GM21528 (cell line): ENCODE measurements around the gene RASGRP3.
A peak's percentile ranks its signal among the peaks of the same experiment; 100 is the strongest.
"Not testable (repeated sequence)": the region's sequence is repeated elsewhere in the genome, so short reads cannot be mapped to it uniquely, and the experiment has no call there.

Experiments used
- ATAC-seq: cut with Tn5 transposase; IDR thresholded peaks from one replicate; pipeline ENCODE4 v1.9.1; 2021; ENCODE audit warnings: mild to moderate bottlenecking, moderate library complexity; ENCODE audit not compliant: unreplicated experiment, low FRiP score

The RASGRP3 gene, protein sequence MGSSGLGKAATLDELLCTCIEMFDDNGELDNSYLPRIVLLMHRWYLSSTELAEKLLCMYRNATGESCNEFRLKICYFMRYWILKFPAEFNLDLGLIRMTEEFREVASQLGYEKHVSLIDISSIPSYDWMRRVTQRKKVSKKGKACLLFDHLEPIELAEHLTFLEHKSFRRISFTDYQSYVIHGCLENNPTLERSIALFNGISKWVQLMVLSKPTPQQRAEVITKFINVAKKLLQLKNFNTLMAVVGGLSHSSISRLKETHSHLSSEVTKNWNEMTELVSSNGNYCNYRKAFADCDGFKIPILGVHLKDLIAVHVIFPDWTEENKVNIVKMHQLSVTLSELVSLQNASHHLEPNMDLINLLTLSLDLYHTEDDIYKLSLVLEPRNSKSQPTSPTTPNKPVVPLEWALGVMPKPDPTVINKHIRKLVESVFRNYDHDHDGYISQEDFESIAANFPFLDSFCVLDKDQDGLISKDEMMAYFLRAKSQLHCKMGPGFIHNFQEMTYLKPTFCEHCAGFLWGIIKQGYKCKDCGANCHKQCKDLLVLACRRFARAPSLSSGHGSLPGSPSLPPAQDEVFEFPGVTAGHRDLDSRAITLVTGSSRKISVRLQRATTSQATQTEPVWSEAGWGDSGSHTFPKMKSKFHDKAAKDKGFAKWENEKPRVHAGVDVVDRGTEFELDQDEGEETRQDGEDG

GRCh38 chr2:33476131-33476792 lies at the start of gene RASGRP3:
Gene RASGRP3, plus strand, starts transcription at chr2:33476649. Its CDS starts 38,488 bp downstream, at chr2:33515137.
- ATAC-seq: peak; percentile 61

- no peak for ATAC-seq
These were observed 49.7 kb upstream of the RASGRP3 start for GRCh38 chr2:33426666-33427231.

DNA sequence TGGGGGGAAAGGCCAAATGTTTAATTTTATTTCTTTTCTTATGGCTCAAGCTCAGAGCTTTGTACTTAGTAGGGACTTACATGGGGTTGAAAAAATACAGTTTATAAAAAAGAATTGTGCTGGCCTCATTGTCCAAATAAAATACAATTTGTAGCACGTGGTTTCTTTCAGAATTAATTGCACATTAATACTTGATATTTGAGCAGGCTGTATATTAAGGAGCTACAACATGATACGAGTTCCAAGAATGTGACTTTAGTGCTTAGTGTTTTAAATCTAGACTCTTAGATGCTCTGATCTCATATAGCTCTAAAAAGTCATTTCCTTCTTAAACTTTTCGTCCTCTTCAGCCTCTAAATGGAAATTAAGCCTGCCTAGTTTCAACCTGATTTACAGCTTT lies 46.4 kb upstream of the RASGRP3 start:
- no peak for ATAC-seq

DNA sequence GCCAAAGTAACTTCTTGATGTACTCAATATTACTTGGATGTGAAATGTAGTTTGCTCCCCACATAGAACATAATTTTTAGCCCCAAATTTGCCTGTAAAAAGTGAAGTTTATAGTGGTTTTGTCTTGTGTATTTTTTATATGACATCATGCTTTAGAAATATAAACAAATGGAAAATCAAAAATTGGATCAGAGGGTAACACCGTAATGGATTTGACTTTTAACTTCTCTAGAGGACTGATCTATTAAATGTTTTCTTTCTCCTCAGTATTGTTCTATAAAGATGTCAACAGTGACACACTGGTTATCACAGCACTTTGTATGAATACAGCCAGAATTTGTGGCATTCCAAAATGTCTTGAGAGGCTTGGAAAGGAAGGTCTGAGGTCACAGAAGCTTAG lies 45.6 kb upstream of the RASGRP3 start:
- ATAC-seq: no peak

- ATAC-seq: no peak
These were observed 43.6 kb upstream of the RASGRP3 start for GRCh38 chr2:33432871-33433270.

DNA sequence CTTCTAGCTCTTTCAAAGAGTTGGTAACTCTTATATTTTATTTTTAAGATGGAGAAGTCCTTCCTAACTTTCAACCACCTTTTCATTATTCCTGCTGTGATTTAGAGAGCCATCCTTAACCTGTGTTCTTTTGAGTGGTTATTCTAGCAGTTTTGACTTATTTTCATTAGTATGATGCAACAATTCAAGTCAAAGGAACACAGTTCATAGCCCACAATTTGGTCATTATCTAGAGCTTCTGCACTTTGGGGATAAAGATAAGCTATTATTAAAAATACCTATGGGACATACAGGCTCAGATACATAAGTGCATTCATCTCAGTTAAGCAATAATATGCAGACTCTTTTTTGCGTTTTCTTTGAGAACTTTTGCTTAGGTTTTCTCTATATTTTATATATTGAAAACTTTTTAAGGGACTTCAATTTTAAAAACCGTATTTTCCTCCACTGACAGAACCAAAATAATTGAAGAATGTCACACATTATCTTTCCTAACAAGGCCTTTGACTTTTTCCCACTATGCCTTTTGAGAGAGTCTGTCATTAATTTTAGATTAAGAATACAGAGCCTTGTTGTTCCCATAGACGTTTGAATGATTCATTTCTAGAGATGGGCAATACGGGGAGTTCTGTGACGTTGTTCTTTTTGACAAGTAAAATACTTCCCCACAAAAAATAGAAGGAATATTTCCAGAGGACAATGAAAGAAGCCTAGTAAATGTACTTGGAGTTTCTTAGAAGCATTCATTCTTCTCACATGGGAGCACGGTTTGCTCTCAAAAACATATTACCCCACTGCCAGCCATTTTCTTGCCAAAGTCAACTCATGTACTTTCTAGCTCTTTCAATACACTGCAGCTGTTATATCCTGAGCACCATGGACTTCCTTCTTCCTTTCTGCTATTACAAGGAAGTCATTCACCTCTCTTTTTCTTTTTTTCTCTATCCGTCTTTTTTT lies 42.9 kb upstream of the RASGRP3 start:
- no peak for ATAC-seq

DNA sequence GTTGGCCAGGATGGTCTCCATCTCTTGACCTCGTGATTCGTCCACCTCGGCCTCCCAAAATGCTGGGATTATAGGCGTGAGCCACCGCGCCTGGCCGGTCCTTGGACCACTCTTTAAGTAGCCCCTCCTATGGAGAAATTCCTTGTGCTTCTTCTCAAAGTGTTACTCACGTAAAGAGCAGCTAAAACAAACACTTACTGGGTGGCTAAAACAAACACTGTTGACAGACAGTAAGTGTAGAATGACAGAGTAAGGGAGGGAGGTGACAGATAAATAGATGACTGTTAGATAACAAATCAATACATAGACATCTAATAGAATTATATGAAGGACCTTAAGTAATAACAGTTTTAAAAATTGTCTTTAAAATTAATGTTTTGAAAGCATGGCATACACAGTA lies 40.9 kb upstream of the RASGRP3 start:
- no peak for ATAC-seq

- ATAC-seq: no peak
These were observed 40.4 kb upstream of the RASGRP3 start for GRCh38 chr2:33436083-33436482.

- no peak for ATAC-seq
These were observed 39.2 kb upstream of the RASGRP3 start for GRCh38 chr2:33437297-33437696.

DNA sequence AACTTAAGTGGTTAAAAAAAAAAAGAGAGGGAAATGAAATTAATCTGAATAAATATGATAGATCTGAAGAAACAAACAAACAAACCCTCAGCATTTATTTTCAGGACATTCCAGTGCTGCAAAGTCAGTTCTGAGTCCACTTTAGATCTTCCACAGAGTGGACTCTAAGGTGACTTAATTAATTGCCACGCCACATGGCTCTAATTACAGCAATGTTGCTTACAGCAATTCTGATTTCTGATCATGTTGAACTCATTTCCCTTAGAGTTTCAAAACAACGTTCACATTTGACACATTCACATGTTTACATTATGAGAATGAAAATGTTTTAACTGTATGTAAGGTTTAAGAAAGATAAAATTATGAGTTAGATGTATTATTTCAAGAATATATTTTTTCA lies 38.6 kb upstream of the RASGRP3 start:
- no peak for ATAC-seq

DNA sequence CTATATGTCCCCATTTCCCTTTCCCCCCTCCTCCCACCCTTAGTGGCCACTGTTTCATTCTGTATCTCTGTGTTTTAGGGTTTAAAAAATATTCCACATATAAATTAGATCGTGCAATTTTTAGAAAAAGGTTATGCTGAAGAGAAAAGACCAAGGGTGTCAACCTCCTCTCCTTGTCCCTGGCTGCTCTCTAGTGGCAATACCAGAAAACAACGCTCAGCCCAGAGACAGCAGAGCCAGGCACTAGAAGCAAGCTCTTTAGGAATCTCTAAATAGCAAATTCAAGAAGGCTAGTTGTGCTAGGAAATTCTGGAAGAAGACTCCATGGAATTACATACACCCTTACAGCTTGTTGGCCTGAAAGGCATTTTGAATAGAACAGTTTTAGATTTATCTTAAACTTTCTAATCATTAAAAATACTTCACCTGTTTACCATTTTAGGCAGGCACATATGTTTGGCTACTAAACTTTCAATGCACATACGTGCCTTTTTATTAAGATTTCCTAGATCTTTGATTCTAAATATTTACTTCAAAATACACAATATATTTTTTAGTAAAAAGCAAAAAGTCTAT lies 35.1 kb upstream of the RASGRP3 start:
- peak; percentile 71 for ATAC-seq

- ATAC-seq: not testable (repeated sequence)
These were observed 34.4 kb upstream of the RASGRP3 start for GRCh38 chr2:33442052-33442451.

- ATAC-seq: no peak
These were observed 33.8 kb upstream of the RASGRP3 start for GRCh38 chr2:33442528-33443079.

DNA sequence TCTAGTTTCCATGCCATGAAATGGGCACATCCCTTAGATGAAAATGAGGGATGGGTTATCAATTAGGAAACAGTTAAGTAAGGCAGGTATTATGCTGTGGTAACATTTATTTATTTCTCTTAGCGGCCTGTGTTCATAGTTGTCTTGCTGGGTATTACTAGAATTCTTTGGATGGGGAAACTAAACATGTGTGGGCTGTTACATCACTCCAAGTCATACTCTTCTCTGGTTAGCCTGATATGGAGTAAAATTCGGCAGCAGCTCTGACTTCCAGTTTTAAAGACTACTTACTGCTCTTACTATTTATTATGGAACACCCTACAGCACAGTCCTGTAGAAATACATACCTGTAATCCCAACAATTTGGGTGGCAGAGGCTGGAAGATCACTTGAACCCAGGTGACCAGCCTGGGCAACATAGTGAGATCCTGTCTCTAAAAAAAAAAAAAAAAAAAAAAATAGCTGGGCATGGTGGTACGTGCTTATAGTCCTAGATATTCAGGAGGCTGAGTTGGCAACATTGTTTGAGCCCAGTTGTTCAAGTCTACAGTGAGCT lies 33.1 kb upstream of the RASGRP3 start:
- ATAC-seq: no peak

DNA sequence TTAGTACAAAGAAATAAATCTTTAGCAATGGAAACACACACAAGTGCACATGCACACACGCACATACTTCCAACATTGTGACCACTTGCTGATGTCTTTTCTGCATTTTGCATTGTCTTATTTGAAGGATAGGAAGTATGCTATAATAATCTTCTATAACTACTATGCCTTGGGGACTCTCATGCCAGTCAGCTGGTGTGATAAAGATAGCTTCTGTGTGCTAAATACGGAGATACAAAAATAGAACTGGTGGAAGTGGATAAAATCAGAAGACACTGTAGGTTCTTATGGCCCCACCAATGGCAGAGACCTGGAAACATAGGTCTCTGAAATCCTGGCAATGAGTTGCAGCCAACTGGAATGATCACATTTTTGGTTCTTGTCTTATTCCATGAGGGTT lies 31.5 kb upstream of the RASGRP3 start:
- no peak for ATAC-seq

DNA sequence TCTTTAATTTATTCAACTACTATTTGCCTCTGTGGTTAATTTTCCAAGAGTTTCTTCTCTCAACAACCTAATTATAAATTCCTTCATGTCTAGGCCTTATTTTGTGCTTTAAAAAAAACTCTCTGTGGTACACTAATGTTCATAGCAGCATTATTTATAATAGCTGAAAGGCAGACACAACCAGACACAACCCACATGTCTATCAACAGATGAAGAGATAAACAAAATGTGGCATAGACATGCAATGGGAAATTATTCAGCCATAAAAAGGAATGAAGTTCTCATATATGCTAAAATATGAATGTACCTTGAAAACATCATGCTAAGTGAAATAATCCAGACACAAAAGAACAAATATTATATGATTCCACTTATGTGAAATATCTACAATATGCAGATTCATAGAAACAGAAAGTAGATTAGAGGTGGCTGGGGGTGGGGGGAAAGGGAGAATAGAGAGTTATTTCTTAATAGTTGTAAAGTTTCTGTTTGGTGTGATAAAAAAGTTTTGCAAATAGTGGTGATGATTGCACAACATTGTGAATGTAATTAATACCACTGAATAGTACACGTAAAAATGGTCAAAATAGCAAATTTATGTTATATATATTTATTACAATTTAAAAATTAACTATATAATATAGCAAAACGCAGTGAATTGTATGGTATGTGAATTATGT lies 28.1 kb upstream of the RASGRP3 start:
- no peak for ATAC-seq

DNA sequence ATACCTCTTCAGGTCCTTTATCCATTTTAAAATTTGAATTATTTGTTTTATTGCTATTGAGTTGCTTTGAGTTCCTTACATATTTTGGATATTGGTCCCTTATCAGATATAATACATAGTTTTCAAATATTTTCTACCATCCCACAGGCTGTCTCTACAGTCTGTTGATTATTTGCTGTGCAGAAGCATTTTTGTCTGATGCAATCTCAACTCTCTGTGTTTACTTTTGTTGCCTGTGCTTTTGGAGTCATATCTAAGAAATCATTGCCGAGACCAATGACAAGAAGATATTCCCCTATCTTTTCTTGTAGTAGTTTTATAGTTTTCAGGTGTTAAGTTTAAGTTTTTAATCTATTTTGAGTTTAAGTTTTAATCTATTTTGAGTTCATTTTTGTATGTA lies 25.2 kb upstream of the RASGRP3 start:
- ATAC-seq: no peak

DNA sequence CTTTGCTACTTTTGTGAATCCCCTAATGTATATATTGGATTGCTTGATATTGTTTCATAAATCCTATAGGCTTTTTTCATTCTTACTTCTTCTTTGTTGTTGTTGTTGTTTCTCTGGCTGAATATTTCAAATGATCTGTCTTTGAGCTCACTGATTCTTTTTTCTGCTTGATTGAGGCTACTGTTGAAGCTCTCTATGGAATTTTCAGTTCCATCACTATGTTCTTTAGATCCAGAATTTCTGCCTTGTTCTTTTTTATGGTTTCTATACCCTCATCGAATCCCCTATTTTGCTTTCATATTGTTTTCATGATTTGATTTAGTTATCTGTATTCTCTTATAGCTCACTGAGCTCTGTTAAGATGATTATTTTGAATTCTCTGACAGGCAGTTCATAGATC lies 24.6 kb upstream of the RASGRP3 start:
- ATAC-seq: no peak

GRCh38 chr2:33452545-33452944 lies 23.9 kb upstream of the RASGRP3 start:
- no peak for ATAC-seq
